Left kidney (tissue), 2 donors: ENCODE measurements around the gene SCNN1A. TPM values are rescaled to one million over a fixed set of nuclear protein-coding genes. Genes with fewer than 3 reads are reported as not detected.

Source experiments
- DNase-seq: peaks from one replicate; pipeline ENCODE4 v3.0.0-alpha.2; 2013
- polyA plus RNA-seq: library from polyadenylated mRNA; unstranded; fragments of 120-200 nt; gene quantifications from one replicate; pipeline ENCODE4 v1.2.1, GENCODE V29; 2013; ENCODE audit not compliant: insufficient read length

SCNN1A gene
- polyA plus RNA-seq, 1 donor, result 80.1 TPM

DNA sequence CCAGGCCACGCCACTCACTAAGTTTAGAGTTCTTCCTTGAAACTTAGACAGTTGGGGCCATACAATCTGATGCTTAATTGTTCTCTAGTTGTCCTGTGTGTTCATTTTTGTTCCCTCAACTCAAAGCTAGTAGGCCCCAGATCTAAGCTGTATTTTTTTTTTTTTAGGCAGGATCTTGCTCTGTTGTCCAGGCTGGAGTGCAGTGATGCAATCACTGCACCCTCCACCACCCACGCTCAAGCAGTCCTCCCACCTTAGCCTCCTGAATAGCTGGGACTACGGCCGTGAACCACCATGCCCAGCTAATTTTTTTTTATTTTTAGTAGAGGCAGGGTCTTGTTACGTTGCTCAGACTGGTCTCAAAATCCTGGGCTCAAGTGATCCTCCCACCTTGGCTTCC, 41.0 kb downstream of the SCNN1A start:
- no peak for DNase-seq

DNA sequence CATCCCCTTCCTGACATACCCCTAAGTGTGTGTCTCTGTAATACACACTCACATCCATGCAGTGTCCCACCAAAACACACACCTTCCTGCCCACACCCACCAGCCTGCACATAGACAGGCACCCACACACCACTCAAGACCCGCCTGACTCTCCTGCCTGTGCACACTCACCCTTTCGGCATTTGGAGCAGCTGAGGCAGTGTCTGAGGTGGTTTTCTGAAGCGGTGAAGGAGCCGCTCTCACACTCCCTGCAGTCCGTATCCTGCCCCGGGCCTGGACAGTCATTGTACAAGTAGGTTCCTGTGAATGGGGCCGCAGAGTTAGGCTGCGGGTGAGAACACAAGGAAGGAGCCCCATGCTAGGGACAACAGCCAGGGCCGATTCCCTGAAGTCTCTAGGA, 41.8 kb downstream of the SCNN1A start:
- no peak for DNase-seq

DNA sequence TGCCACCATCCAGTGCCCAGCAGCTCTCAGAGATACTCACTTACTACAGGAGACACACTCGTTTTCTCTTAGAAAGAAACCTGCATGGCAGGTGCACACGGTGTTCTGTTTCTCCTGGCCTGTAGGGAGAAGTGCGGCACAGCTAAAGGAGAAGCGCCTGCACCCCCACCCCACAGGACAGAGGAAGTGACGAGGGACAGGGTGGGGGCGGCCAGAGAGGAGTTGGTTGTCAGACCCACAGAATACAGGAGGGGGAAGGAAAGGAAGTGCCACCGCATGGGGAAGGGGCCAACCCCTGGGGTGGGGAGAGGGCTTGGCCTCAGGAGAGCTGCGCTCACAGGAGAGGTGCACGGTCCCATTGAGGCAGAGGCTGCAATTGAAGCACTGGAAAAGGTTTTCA, 42.3 kb downstream of the SCNN1A start:
- no peak for DNase-seq

DNA sequence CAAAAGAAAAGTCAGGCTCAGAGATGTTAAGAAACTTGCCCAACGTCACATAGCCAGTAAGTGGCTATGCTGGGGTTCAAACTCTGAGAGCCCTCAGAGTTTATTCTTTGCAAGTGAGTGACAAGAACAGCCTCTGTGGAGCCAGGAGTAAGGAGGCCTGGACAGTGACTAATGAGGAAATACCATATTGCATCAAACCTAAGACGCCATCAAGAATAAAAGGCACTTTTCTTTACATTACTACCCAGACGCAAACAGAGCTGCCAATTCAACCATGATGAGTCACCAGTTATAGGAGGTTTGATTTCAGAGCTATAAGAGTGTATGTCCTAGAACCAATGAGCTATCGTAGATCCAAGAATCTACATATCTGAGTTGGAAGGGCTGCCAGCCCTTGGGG, 42.9 kb downstream of the SCNN1A start:
- DNase-seq, result no peak

DNA sequence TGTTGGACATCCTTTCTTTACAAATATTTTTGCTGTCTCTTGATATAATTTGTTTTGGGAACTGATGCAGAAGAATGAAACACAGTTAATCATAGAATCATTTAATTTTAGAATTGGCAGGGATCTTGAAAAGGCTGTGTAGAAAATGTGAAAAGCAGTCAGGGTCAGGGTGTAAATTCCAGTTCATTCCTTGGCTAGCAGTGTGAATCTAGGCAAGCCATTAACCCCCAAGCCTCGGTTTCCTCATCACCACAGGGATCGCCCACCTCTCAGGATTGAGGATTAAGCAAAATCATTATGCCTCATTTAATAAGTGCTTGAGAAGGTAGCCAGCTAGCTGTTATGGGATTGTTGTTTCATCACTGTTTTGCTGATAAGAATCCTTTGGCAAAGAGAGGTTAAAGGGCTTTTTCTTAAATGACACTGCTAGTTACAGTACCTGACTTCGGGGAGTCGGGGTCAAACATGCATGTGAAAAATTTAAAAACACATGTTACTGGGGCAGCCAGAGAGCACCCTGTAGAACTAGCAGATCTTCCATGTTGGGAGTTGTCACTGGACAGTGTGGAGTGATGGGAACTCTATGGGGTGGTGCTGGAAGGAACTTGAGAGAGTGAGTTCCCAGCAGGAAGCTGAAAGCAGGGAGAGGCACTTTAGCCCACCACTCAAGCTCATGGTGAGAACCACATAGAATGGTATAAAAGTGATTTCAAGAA, 44.2 kb downstream of the SCNN1A start:
- DNase-seq, result no peak

GRCh38 chr12:6330192-6330591, 45.2 kb downstream of the SCNN1A start:
- DNase-seq, result no peak

DNA sequence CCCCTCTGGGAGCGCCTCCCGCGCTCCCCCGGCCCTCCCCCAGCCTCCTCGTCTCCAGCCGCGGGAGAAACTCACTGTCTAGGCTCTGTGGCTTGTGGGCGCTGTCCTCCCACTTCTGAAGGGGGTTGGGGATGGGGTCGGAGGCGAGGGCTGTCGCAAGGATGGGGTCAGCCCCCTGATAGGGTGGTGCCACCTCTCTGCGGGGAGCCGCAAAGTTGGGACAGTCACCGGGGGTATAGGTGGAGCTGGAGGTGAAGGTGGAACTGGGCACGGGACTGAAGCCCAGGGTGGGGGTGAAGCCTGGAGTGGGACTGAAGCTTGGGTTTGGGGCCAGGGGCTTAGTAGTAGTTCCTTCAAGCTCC, 45.7 kb downstream of the SCNN1A start:
- DNase-seq, result no peak

DNA sequence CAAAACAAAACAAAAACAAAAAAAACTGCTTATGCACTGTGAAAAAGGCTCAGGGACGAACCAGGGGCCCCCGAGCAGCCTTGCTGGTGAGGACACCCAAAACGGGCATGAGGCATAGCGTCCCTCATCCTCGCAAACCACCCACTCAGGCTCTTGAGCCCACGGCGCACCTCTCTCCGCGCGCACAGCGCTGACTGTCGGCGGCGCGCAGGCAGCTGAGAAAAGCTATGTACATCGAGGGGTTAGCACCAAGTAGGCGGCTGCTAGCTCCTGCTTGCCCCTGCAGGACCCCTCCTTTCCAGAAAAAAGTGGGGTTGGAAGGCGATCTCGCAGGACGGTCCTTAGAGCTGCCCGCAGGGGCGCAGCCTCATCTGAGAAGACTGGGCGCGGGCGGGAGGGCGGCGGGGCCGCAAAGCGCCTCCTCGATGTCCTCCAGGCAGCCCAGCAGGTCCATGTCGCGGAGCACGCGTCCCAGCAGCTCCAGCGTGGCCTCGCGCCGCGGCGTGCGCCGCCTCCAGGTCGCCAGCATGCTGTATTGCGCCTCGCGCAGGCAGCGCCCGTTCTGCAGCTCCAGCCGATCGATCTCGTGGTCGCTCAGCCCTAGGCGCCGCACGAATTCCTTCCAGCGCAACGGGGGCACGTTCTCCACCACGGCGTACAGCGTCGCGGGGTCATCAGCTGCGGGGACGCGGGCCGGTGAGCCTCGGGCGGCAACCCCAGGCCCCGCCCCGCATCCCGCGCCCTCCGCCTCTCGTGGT, 46.2 kb downstream of the SCNN1A start:
- DNase-seq, result no peak

DNA sequence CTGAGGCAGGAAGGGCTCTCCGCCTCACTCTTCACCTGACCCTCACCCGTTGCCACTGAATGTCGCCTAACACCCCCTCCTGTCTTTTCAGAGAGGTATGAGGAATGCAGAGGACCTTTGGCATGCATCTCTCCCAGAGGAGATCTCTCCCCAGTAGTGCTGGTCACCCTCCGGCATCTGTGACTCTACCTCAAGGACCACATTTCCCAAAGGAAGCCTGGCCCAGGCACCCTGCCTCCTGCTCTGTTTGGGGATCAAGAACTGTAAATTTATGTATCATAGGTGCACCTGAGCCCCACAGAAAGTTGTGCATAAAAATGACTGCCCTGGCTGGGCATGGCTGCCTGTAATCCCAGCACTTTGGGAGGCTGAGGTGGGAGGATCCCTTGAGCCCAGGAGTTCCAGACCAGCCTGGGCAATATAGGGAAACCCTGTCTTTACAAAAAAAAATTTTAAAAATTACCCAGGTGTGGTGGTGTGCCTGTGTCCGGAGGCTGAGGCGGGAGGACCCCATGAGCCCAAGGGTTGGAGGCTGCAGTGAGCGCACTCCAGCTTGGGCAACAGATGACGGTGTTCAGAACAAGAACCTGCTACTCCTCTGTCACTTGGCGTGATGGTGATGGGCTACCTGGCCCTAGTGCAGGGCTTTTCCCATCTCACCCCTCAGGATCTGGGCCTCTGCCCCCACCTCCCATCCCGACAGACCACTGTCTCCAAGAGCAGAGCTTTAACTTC, 47.2 kb downstream of the SCNN1A start:
- DNase-seq, result no peak

DNA sequence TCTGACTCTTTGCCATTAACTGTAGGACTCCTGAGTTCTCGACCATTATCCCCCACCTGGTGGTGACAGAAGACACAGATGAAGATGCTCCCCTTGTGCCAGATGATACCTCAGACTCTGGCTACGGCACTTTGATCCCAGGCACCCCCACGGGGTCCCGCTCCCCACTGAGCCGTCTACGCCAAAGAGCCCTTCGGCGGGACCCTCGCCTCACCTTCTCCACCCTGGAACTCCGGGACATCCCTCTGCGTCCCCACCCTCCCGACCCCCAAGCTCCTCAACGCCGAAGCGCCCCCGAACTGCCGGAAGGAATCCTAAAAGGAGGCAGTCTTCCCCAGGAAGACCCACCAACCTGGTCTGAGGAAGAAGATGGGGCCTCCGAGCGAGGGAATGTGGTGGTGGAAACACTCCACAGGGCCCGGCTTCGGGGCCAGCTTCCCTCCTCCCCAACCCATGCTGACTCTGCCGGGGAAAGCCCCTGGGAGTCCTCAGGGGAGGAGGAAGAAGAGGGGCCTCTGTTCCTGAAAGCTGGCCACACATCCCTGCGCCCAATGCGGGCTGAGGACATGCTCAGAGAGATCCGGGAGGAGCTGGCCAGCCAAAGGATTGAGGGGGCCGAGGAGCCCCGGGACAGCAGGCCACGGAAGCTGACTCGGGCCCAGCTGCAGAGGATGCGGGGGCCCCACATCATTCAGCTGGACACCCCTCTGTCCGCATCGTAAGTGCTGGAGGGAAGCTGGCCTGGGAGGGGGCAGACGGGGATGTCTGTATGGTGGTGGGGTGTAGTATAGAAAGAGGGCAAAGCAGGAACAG, 47.9 kb downstream of the SCNN1A start:
- no peak for DNase-seq

DNA sequence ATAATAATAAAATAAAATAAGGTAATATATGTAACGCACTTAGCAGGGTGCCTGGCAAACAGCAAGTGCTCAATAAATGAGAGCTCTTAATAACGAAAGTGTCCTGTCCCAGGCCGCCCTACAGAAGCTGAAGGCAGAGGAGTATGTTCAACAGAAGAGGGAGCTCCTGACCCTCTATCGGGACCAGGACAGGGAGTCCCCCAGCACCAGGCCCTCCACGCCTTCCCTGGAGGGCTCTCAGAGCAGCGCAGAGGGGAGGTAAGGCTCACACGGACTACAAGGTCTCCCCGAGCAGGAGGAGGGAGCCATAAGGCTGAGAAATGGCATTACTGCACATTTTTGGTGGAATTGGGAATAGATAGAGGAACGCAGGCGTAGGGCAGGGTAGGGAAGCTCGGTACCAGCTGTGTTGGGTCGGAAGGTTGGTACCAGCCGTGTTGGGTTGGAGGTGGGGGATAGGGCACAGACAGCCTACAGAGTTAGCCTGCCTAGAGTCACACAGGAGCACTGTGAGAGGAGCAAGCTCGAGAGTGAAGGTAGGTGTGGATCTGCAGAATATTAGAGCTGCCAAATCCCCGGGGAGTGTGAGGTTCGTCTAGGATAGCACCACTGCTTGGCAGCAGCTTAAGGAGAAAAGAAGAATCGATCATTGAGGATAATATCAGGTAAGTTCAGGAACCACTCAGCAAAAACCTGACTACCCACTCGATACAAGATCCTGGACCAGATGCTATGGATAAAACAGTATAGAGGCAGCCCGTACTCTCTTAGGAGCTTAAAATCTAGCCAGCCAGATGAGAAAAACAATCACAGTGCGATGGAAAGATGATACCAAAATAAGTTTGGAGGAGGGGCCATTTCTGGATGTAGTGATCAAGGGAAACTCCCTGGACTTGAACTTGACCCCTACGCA, 48.8 kb downstream of the SCNN1A start:
- no peak for DNase-seq

DNA sequence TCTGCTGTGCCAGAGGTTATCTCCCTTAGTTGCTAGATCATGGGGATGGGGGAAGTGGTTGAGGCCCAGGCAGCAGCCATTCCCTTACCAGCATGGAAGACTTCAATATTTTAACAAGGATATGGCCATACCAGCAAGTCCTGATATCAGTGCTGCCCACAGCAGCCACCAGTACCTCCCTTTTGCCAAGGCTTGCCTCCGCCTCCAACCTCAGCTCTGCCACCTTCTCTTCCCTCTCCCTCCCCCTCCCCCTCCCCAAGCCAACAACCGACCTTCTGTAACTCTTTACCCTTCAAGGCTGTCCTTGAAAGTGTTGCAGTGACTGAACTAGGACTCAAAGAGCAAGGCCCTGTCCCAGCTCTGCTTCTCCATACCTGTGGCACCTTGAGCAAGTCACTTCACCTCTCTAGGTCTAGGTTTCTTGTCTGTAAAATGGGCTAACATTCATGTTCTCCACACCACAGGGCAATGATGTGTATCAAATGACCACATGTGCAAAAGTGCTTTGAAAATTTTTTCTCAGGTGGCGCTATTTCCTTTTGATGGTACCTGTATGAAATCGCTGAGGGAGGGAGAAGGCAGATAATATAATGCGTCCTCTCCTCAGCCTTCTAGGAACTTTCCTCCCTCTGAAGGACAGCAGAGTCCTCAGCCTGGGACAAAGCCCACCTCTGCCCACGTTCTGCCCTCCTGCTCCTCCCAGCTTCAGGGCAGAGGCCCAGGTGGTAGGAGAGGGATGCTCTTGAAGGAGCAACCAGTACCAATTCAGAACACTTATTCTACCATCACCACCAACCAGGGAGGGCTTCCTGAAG, 50.2 kb downstream of the SCNN1A start:
- DNase-seq, result no peak

DNA sequence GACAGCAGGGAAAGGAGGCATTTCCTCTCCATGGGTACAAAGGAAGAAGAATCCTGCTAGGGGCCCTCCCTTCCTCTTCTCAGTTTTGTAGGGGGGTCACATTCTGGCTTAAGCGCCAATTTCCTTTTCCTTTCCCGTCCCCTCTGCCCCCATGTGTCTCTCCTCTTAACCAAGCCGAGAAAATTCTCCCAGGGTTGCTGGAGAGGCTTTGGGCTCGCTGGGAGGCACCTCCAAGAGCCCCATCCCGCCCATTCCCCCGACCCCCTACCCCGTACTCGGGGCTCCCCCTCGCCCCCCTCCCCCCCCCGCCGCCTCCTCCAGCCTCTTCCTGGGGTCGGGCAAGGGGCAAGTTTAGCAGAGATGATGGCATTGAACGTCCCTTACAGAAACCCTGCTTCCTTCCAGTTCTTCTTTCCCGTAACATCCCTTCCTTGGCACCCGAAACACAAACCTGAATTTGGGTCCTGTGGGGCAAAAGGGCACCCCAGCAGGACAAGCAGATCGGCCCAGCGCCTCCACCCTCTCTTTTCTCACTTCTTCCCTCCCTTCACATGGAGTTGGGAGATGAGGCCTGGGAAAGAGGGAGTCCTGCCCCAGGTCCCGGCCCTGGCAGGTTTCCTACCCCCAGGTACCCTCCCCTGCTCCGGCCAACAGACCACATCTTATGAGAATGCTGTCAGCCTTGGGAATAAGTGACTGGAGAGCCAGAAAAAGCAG, 51.2 kb downstream of the SCNN1A start:
- no peak for DNase-seq

DNA sequence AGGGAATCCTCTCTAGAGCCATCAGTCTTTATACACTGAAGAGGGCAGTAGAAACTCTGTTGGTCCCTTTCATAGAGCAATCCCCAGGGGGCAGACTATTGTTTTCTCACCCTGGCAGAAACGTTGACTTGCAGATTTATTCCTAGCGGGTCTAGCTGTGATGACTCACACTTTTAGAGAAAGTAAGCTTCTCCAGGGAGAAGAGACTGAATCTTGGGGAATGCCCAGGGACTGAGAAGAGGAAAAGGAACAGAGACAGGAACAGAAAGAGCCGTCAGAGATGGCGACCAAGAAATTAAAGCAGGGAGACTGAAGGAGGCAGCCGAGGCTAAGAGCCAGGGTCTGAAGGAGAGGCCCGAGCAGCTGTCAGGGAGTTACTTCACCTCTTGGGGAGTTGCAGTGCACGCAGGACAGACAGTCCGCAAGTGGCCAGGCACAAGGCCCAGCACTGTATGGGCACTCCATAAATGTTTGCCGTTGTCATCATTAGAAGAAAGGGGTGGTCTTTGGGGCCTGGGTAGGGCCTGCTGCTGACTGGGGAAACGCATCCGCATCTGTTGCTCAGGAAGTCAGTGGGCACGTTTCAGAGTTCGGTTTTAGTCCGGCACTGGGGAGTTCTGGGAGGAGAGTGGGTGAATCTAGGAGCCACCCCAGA, 51.9 kb downstream of the SCNN1A start:
- peak; percentile 72 for DNase-seq

- DNase-seq, result no peak
Measured at GRCh38 chr12:6322969-6323339, 52.4 kb downstream of the SCNN1A start.

- DNase-seq, result no peak
Measured at GRCh38 chr12:6322352-6322751, 53.0 kb downstream of the SCNN1A start.

GRCh38 chr12:6321905-6322304, 53.5 kb downstream of the SCNN1A start:
- DNase-seq, result no peak

DNA sequence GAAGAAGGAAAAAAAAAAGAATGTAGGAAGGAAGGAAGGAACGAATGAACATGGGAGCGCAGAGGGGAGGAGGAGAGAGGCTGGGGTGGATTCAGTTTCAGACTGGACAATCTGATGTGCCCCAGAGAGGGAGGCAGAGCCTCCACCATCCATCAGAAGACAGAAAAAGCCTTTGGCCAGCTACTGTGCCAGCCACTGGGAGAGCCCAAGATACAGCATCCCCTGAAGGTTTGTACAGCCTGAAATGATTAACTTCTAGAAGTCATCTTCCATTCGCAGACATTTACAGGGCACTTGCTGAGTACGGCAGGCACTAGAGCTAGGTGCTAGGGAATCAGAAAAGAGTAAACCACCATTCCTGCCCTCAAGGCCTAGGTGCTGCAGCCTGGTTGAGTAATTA, 55.9 kb downstream of the SCNN1A start:
- DNase-seq, result no peak

GRCh38 chr12:6318440-6318879, 56.9 kb downstream of the SCNN1A start:
- no peak for DNase-seq
